Measurements from ENCODE around the gene PSORS1C1.
A peak's percentile ranks its signal among the peaks of the same experiment; 100 is the strongest.
"Not testable (repeated sequence)": the region's sequence is repeated elsewhere in the genome, so short reads cannot be mapped to it uniquely, and the experiment has no call there.

The PSORS1C1 gene

GRCh38 chr6:31174378-31174777 lies 59.8 kb downstream of the PSORS1C1 start:
- DNase-seq (ENCODE audit: low read depth in 2 of 3, low spot score in 1 of 3): no peak

- no peak for DNase-seq (ENCODE audit: low read depth in 2 of 3, low spot score in 1 of 3)
Measured at GRCh38 chr6:31175971-31176370, 61.4 kb downstream of the PSORS1C1 start.

- no peak for DNase-seq (ENCODE audit: low read depth in 2 of 3, low spot score in 1 of 3)
Measured at GRCh38 chr6:31178143-31179041, 63.8 kb downstream of the PSORS1C1 start.

GRCh38 chr6:31179042-31179386 lies 64.4 kb downstream of the PSORS1C1 start:
- no peak for DNase-seq (ENCODE audit: low read depth in 2 of 3, low spot score in 1 of 3)

- no peak for DNase-seq (ENCODE audit: low read depth in 2 of 3, low spot score in 1 of 3)
Measured at GRCh38 chr6:31179896-31180295, 65.3 kb downstream of the PSORS1C1 start.

- peak in 1 of 3 donors; percentile 72 for DNase-seq (ENCODE audit: low read depth in 2 of 3, low spot score in 1 of 3)
Measured at GRCh38 chr6:31180500-31180899, 65.9 kb downstream of the PSORS1C1 start.

- DNase-seq (ENCODE audit: low read depth in 2 of 3, low spot score in 1 of 3): not testable (repeated sequence)
Measured at GRCh38 chr6:31183287-31183686, 68.7 kb downstream of the PSORS1C1 start.

GRCh38 chr6:31183859-31184258 lies 69.3 kb downstream of the PSORS1C1 start:
- not testable (repeated sequence) for DNase-seq (ENCODE audit: low read depth in 2 of 3, low spot score in 1 of 3)

- not testable (repeated sequence) for DNase-seq (ENCODE audit: low read depth in 2 of 3, low spot score in 1 of 3)
Measured at GRCh38 chr6:31185695-31186051, 71.1 kb downstream of the PSORS1C1 start.

- DNase-seq (ENCODE audit: low read depth in 2 of 3, low spot score in 1 of 3): no peak
Measured at GRCh38 chr6:31186052-31186734, 71.6 kb downstream of the PSORS1C1 start.

GRCh38 chr6:31187780-31188194 lies 73.2 kb downstream of the PSORS1C1 start:
- DNase-seq (ENCODE audit: low read depth in 2 of 3, low spot score in 1 of 3): no peak

- DNase-seq (ENCODE audit: low read depth in 2 of 3, low spot score in 1 of 3): not testable (repeated sequence)
Measured at GRCh38 chr6:31189223-31189622, 74.6 kb downstream of the PSORS1C1 start.
